GM23338 (cell line): ENCODE results near the gene BHLHA9. TPM values are rescaled to one million over a fixed set of nuclear protein-coding genes. Genes with fewer than 3 reads are reported as not detected.

ENCODE experiments used
- ATAC-seq: fragments of 200-7000 bp; cut with Tn5 transposase; 3 replicates; pipeline ENCODE4 v1.9.1; 2020
- DNase-seq: peaks from one replicate; pipeline ENCODE4 v3.0.0-alpha.2; 2015; ENCODE audit warnings: low spot score
- H2AFZ ChIP-seq: fragments of 200-600 bp; sonication (generic); 2 replicates; pipeline ENCODE4 v1.8.0; 2016; ENCODE audit warnings: antibody characterized with exemption, mild to moderate bottlenecking, moderate library complexity
- H3F3A ChIP-seq: fragments of 200-600 bp; sonication (generic); replicated peaks from 2 replicates; pipeline ENCODE4 v1.8.0; 2017; ENCODE audit warnings: antibody characterized with exemption, mixed run types, low read depth
- H3K27ac ChIP-seq: fragments of 200-600 bp; sonication (generic); 2 replicates; pipeline ENCODE4 v1.6.1; 2016; ENCODE audit warnings: low read depth
- H3K27me3 ChIP-seq: fragments of 200-600 bp; sonication (generic); 2 replicates; pipeline ENCODE4 v1.8.0; 2016; ENCODE audit warnings: mild to moderate bottlenecking, mixed run types, moderate library complexity; ENCODE audit not compliant: insufficient read depth
- H3K36me3 ChIP-seq: fragments of 200-600 bp; sonication (generic); 2 replicates; pipeline ENCODE4 v1.8.0; 2016; ENCODE audit warnings: mild to moderate bottlenecking; ENCODE audit not compliant: insufficient read depth
- H3K4me1 ChIP-seq: fragments of 200-600 bp; sonication (generic); 2 replicates; pipeline ENCODE4 v1.8.0; 2016; ENCODE audit warnings: mild to moderate bottlenecking, moderate library complexity; ENCODE audit not compliant: insufficient read depth
- H3K4me2 ChIP-seq: fragments of 200-600 bp; sonication (generic); 2 replicates; pipeline ENCODE4 v1.7.1; 2017; ENCODE audit warnings: mixed run types
- H3K4me3 ChIP-seq: fragments of 200-600 bp; sonication (generic); 2 replicates; pipeline ENCODE4 v1.6.1; 2016; ENCODE audit warnings: mixed run types
- H3K79me2 ChIP-seq: fragments of 200-600 bp; sonication (generic); replicated peaks from 2 replicates; pipeline ENCODE4 v1.8.0; 2017; ENCODE audit warnings: mild to moderate bottlenecking; ENCODE audit not compliant: insufficient read depth
- H3K9me2 ChIP-seq: fragments of 200-600 bp; sonication (generic); 2 replicates; pipeline ENCODE4 v1.8.0; 2017; ENCODE audit not compliant: insufficient read depth
- H4K20me1 ChIP-seq: fragments of 200-600 bp; sonication (generic); replicated peaks from 2 replicates; pipeline ENCODE4 v1.8.0; 2017; ENCODE audit warnings: mild to moderate bottlenecking; ENCODE audit not compliant: insufficient read depth
- H3K27ac Mint-ChIP-seq: 2 replicates; pipeline ENCODE4 v1.8.0; 2020; ENCODE audit warnings: inconsistent platforms, mild to moderate bottlenecking, moderate library complexity, mixed read lengths
- H3K27me3 Mint-ChIP-seq: 3 replicates; pipeline ENCODE4 v1.8.0; 2022; ENCODE audit warnings: low read depth, mild to moderate bottlenecking, moderate library complexity, mixed read lengths, inconsistent platforms; ENCODE audit not compliant: insufficient read depth, poor library complexity
- H3K36me3 Mint-ChIP-seq: 3 replicates; pipeline ENCODE4 v1.8.0; 2021; ENCODE audit warnings: low read depth, mild to moderate bottlenecking, inconsistent platforms, moderate library complexity, mixed read lengths
- H3K4me1 Mint-ChIP-seq: 3 replicates; pipeline ENCODE4 v1.8.0; 2020; ENCODE audit warnings: mild to moderate bottlenecking, inconsistent platforms, mixed read lengths
- H3K4me3 Mint-ChIP-seq: 3 replicates; pipeline ENCODE4 v1.8.0; 2021; ENCODE audit warnings: moderate library complexity, mild to moderate bottlenecking, inconsistent platforms, mixed read lengths
- H3K9me3 Mint-ChIP-seq: 3 replicates; pipeline ENCODE4 v1.8.0; 2020; ENCODE audit warnings: moderate library complexity, mild to moderate bottlenecking, inconsistent platforms, mixed read lengths
- CREB1 ChIP-seq: fragments of 250-450 bp; sonication (Bioruptor Pico); IDR thresholded peaks from 2 replicates; pipeline ENCODE4 v1.5.0; 2020; ENCODE audit warnings: low read depth, mild to moderate bottlenecking, moderate library complexity
- ETS1 ChIP-seq: IDR thresholded peaks from 2 replicates; pipeline ENCODE4 v1.6.1; 2016; ENCODE audit warnings: antibody characterized with exemption
- EZH2 ChIP-seq: fragments of 200-600 bp; sonication (generic); IDR thresholded peaks from one replicate; pipeline ENCODE4 v1.8.0; 2017; ENCODE audit warnings: antibody characterized with exemption, mild to moderate bottlenecking, low read depth; ENCODE audit not compliant: unreplicated experiment
- EZH2phosphoT487 ChIP-seq: fragments of 200-600 bp; sonication (generic); IDR thresholded peaks from one replicate; pipeline ENCODE4 v1.8.1; 2018; ENCODE audit warnings: antibody characterized with exemption; ENCODE audit not compliant: unreplicated experiment
- JUNB ChIP-seq: IDR thresholded peaks from one replicate; pipeline ENCODE4 v1.6.1; 2016; ENCODE audit warnings: antibody characterized with exemption; ENCODE audit not compliant: unreplicated experiment
- NANOG ChIP-seq: IDR thresholded peaks from 2 replicates; pipeline ENCODE4 v1.6.1; 2016; ENCODE audit warnings: antibody characterized with exemption, borderline replicate concordance
- POLR2AphosphoS5 ChIP-seq: IDR thresholded peaks from 2 replicates; pipeline ENCODE4 v1.6.1; 2016; ENCODE audit warnings: antibody characterized with exemption, low read depth
- REST ChIP-seq: IDR thresholded peaks from one replicate; pipeline ENCODE4 v1.6.1; 2018; ENCODE audit warnings: antibody characterized with exemption; ENCODE audit not compliant: unreplicated experiment
- STAT1 ChIP-seq: IDR thresholded peaks from one replicate; pipeline ENCODE4 v1.6.1; 2016; ENCODE audit warnings: antibody characterized with exemption; ENCODE audit not compliant: unreplicated experiment
- ZNF114 ChIP-seq: fragments of 250-450 bp; sonication (Bioruptor Pico); IDR thresholded peaks from 2 replicates; pipeline ENCODE4 v1.5.0; 2020; ENCODE audit warnings: mild to moderate bottlenecking, moderate library complexity
- ZNF331 ChIP-seq: fragments of 250-450 bp; sonication (Bioruptor Pico); IDR thresholded peaks from 2 replicates; pipeline ENCODE4 v1.5.0; 2020; ENCODE audit warnings: low read depth, mild to moderate bottlenecking, moderate library complexity
- polyA plus RNA-seq: library from polyadenylated mRNA; unstranded; fragments of >200 nt; fragmentation: Nextera tagmentation; extraction: Ambion mirVana; gene quantifications from 2 replicates; pipeline ENCODE4 v1.2.1, GENCODE V29; 2016
- total RNA-seq: library from RNA; depleted of rRNA; stranded (reverse); fragments of >200 nt; shearing (Covaris generic); gene quantifications from 2 replicates; pipeline ENCODE4 v1.2.3, GENCODE V29; 2014
- TF ChIP-seq, protein P1 (sequence below): fragments of 250-450 bp; sonication (Bioruptor Pico); IDR thresholded peaks from 2 replicates; pipeline ENCODE4 v1.5.0; 2020; ENCODE audit warnings: mild to moderate bottlenecking, moderate library complexity
- TF ChIP-seq, protein P2 (sequence below), 2 experiments: fragments of 200-600 bp in 1 of 2; sonication (generic) in 1 of 2; conservative IDR thresholded peaks; 2 replicates each; pipeline versions ENCODE4 v1.5.1 to v1.6.1; 2016 to 2017; ENCODE audit warnings: antibody characterized with exemption in 2 of 2, low read depth in 2 of 2, mild to moderate bottlenecking in 2 of 2, moderate library complexity in 1 of 2

BHLHA9 gene
- total and polyA plus RNA-seq, 2 experiments from 2014 or later: 0.39 to 2.3 TPM

- H3K9me3 Mint-ChIP-seq: no peaks in the 10 kb centered on the region
- ATAC-seq (no peak), DNase-seq (no peak)
- H3K36me3 Mint-ChIP-seq: no peaks in the 10 kb centered on the region
- no peak overlapping the region for H2AFZ ChIP-seq
- H3K27me3 Mint-ChIP-seq: peaks cover 12% of the 10 kb centered on the region
- no peaks in the 10 kb centered on the region for H3F3A ChIP-seq
- no peaks in the 10 kb centered on the region for H3K36me3 ChIP-seq
- H3K4me1 ChIP-seq: no peaks in the 10 kb centered on the region
- H3K4me1 Mint-ChIP-seq: no peaks in the 10 kb centered on the region
- H3K79me2 ChIP-seq: no peaks in the 10 kb centered on the region
- TF ChIP-seq, protein P1, sequence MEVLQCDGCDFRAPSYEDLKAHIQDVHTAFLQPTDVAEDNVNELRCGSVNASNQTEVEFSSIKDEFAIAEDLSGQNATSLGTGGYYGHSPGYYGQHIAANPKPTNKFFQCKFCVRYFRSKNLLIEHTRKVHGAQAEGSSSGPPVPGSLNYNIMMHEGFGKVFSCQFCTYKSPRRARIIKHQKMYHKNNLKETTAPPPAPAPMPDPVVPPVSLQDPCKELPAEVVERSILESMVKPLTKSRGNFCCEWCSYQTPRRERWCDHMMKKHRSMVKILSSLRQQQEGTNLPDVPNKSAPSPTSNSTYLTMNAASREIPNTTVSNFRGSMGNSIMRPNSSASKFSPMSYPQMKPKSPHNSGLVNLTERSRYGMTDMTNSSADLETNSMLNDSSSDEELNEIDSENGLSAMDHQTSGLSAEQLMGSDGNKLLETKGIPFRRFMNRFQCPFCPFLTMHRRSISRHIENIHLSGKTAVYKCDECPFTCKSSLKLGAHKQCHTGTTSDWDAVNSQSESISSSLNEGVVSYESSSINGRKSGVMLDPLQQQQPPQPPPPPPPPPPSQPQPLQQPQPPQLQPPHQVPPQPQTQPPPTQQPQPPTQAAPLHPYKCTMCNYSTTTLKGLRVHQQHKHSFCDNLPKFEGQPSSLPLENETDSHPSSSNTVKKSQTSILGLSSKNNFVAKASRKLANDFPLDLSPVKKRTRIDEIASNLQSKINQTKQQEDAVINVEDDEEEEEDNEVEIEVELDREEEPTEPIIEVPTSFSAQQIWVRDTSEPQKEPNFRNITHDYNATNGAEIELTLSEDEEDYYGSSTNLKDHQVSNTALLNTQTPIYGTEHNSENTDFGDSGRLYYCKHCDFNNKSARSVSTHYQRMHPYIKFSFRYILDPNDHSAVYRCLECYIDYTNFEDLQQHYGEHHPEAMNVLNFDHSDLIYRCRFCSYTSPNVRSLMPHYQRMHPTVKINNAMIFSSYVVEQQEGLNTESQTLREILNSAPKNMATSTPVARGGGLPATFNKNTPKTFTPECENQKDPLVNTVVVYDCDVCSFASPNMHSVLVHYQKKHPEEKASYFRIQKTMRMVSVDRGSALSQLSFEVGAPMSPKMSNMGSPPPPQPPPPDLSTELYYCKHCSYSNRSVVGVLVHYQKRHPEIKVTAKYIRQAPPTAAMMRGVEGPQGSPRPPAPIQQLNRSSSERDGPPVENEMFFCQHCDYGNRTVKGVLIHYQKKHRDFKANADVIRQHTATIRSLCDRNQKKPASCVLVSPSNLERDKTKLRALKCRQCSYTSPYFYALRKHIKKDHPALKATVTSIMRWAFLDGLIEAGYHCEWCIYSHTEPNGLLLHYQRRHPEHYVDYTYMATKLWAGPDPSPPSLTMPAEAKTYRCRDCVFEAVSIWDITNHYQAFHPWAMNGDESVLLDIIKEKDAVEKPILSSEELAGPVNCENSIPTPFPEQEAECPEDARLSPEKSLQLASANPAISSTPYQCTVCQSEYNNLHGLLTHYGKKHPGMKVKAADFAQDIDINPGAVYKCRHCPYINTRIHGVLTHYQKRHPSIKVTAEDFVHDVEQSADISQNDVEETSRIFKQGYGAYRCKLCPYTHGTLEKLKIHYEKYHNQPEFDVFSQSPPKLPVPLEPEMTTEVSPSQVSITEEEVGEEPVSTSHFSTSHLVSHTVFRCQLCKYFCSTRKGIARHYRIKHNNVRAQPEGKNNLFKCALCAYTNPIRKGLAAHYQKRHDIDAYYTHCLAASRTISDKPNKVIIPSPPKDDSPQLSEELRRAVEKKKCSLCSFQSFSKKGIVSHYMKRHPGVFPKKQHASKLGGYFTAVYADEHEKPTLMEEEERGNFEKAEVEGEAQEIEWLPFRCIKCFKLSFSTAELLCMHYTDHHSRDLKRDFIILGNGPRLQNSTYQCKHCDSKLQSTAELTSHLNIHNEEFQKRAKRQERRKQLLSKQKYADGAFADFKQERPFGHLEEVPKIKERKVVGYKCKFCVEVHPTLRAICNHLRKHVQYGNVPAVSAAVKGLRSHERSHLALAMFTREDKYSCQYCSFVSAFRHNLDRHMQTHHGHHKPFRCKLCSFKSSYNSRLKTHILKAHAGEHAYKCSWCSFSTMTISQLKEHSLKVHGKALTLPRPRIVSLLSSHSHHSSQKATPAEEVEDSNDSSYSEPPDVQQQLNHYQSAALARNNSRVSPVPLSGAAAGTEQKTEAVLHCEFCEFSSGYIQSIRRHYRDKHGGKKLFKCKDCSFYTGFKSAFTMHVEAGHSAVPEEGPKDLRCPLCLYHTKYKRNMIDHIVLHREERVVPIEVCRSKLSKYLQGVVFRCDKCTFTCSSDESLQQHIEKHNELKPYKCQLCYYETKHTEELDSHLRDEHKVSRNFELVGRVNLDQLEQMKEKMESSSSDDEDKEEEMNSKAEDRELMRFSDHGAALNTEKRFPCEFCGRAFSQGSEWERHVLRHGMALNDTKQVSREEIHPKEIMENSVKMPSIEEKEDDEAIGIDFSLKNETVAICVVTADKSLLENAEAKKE (CRISPR knock-in tag): no peak
- TF ChIP-seq POLR2AphosphoS5 (no peak), ETS1 (no peak), ZNF114 (CRISPR knock-in tag) (no peak), ZNF331 (CRISPR knock-in tag) (no peak), EZH2 (no peak), STAT1 (no peak), REST (no peak), JUNB (no peak), EZH2phosphoT487 (no peak), NANOG (no peak), CREB1 (CRISPR knock-in tag) (no peak)
- TF ChIP-seq, protein P2, sequence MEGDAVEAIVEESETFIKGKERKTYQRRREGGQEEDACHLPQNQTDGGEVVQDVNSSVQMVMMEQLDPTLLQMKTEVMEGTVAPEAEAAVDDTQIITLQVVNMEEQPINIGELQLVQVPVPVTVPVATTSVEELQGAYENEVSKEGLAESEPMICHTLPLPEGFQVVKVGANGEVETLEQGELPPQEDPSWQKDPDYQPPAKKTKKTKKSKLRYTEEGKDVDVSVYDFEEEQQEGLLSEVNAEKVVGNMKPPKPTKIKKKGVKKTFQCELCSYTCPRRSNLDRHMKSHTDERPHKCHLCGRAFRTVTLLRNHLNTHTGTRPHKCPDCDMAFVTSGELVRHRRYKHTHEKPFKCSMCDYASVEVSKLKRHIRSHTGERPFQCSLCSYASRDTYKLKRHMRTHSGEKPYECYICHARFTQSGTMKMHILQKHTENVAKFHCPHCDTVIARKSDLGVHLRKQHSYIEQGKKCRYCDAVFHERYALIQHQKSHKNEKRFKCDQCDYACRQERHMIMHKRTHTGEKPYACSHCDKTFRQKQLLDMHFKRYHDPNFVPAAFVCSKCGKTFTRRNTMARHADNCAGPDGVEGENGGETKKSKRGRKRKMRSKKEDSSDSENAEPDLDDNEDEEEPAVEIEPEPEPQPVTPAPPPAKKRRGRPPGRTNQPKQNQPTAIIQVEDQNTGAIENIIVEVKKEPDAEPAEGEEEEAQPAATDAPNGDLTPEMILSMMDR (conservative IDR thresholded peaks at IDR 0.05; ENCODE audit: low read depth in 2 of 2): no peak
- no peak overlapping the region for H3K27ac Mint-ChIP-seq
- H3K4me3 Mint-ChIP-seq: no peak overlapping the region
- no peaks in the 10 kb centered on the region for H3K9me2 ChIP-seq
- no peaks in the 10 kb centered on the region for H4K20me1 ChIP-seq
- no peak overlapping the region for H3K4me2 ChIP-seq
- H3K4me3 ChIP-seq: no peak overlapping the region
- no peaks in the 10 kb centered on the region for H3K27me3 ChIP-seq
- H3K27ac ChIP-seq: no peak overlapping the region
Observed at GRCh38 chr17:1241929-1242328, 28.3 kb upstream of the BHLHA9 start.
